SK-N-MC (cell line): ENCODE results near the gene PPARG.
"Not testable (repeated sequence)": the region's sequence is repeated elsewhere in the genome, so short reads cannot be mapped to it uniquely, and the experiment has no call there.

Experiments used
- DNase-seq: peaks from one replicate; pipeline ENCODE4 v3.0.0-alpha.2; 2011; ENCODE audit warnings: low read depth, low spot score
- H3K27ac ChIP-seq: fragments of 200-600 bp; sonication (generic); 2 replicates; pipeline ENCODE4 v1.5.1; 2016; ENCODE audit warnings: mixed run types
- H3K36me3 ChIP-seq: fragments of 200-600 bp; sonication (generic); 2 replicates; pipeline ENCODE4 v1.6.1; 2017; ENCODE audit warnings: antibody characterized with exemption, low read length, mixed read lengths; ENCODE audit not compliant: insufficient read depth
- H3K4me3 ChIP-seq: fragments of 200-600 bp; sonication (generic); 2 replicates; pipeline ENCODE4 v1.5.1; 2016
- H3K9ac ChIP-seq: fragments of 200-600 bp; sonication (generic); 2 replicates; pipeline ENCODE4 v1.8.0; 2017; ENCODE audit warnings: mixed run types, mixed read lengths; ENCODE audit not compliant: insufficient read length
- H3K9me3 ChIP-seq: fragments of 200-600 bp; sonication (generic); 2 replicates; pipeline ENCODE4 v1.6.1; 2017; ENCODE audit warnings: low read depth, mild to moderate bottlenecking, antibody characterized with exemption, low read length, moderate library complexity, mixed read lengths
- EZH2 ChIP-seq: fragments of 200-600 bp; sonication (generic); IDR thresholded peaks from one replicate; pipeline ENCODE4 v1.6.1; 2017; ENCODE audit warnings: antibody characterized with exemption
- FOXP2 ChIP-seq: optimal IDR thresholded peaks from 2 replicates; pipeline ENCODE3; 2011; ENCODE audit warnings: mild to moderate bottlenecking, moderate library complexity; ENCODE audit not compliant: insufficient read depth; ENCODE audit errors: extremely low read length, control extremely low read depth
- POLR2AphosphoS5 ChIP-seq: IDR thresholded peaks from 2 replicates; pipeline ENCODE4 v1.6.1; 2012; ENCODE audit warnings: mild to moderate bottlenecking, low read depth, low read length, borderline replicate concordance

The PPARG gene

DNA sequence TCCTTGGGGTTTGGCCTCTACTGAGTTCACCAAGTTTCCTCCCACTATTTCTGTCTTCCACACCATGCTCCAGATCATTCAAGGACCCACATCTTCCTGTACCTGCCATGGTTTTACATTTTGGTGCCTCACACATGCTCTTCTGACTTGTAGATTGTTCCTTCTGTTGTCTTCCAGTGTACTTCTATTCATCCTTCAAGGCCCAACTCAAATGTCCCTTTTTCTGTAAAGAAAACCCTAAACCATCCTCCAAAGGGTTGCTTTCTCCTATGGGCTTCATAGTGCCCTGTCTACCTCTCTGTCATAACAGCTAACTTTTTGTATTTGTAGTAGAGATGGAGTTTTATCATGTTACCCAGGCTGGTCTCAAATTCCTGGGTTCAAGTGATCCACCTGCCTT is 175.3 kb downstream of the PPARG start:
- H3K9me3 ChIP-seq: no peaks in the 10 kb centered on the region
- no peak for DNase-seq
- no peak overlapping the region for H3K4me3 ChIP-seq
- H3K36me3 ChIP-seq: no peaks in the 10 kb centered on the region
- no peak overlapping the region for H3K27ac ChIP-seq
- H3K9ac ChIP-seq: no peak overlapping the region
- no peak for TF ChIP-seq FOXP2
- no peak for TF ChIP-seq POLR2AphosphoS5
- TF ChIP-seq EZH2: no peak

DNA sequence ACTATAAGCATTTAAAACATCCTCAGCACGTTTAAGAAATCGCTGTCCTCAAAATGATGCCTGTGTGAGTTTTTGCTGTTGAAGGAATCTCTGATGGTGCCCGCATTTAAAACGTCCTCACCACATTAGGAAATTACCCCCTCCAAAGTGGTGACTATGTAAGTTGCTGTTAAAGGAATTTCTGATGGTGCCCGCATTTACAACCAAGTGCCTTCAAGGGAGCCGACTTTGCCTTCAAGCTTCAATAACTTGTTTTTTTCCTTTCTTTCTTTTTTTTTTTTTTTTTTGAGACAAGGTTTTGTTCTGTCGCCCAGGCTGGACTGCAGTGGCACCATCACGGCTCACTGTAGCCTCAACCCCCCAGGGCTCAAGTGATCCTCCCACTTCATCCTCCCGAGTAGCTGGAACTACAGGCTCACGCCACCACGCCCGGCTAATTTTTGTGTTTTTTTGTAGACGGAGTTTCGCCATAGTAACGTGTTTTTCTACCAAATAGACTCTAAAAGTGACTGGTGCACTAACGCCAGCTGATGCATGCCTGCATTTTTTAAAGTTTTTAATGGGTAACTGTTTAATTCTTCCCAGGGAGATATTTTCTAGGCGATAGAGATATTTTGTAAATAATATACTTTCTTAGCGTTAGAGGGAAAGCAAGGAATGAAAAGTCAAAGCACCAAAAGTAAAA is 176.4 kb downstream of the PPARG start:
- no peak for DNase-seq
- Histone ChIP-seq H3K9me3 (no peaks in the 10 kb centered on the region), H3K36me3 (no peaks in the 10 kb centered on the region), H3K27ac (no peak overlapping the region), H3K9ac (no peak overlapping the region), H3K4me3 (no peak overlapping the region)
- no peak for TF ChIP-seq FOXP2
- TF ChIP-seq POLR2AphosphoS5: no peak
- TF ChIP-seq EZH2: no peak

DNA sequence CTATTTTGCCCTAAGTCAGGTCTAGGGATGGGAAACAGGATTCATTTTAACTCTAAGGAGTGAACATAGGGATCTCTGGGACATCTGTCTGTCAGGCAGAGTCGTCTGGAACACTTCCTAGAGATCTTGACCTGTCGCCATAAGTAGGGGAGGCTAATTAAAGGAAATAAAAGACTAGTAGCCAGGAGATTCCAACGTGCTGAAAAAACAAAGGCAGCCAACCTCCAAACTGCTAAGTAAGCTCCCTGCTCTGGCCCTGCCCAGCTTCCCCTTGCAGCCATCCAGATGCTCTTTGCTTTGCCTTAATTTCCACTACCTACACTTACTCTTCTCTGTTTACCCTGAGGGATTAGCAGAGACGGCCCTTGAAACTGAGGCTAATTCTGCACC is 177.0 kb downstream of the PPARG start:
- TF ChIP-seq EZH2 (no peak), POLR2AphosphoS5 (no peak), FOXP2 (no peak)
- no peaks in the 10 kb centered on the region for H3K36me3 ChIP-seq
- no peak overlapping the region for H3K4me3 ChIP-seq
- no peak overlapping the region for H3K9ac ChIP-seq
- no peak overlapping the region for H3K27ac ChIP-seq
- H3K9me3 ChIP-seq: no peaks in the 10 kb centered on the region
- DNase-seq: no peak

DNA sequence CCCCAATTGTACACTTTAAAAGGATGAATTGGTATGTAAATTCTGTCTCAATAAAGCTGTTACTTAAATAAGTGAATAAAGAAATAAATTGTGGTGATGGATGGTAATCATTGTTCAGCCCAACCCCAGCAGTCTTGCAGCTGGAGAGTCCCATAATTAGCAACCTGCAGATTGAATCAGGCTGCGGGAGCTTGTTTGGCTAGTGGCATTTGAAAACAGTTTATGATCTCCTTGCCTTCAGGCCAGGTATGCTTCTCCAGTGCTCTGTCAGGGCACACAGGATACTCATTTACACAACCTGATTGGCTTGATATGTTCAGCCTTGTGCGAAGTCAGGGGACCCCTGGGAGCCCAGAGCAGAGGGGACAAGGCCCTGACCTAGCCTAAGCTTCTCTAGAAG is 178.9 kb downstream of the PPARG start:
- Histone ChIP-seq H3K27ac (no peak overlapping the region), H3K4me3 (no peak overlapping the region), H3K36me3 (no peaks in the 10 kb centered on the region), H3K9me3 (no peaks in the 10 kb centered on the region), H3K9ac (no peak overlapping the region)
- DNase-seq: no peak
- TF ChIP-seq EZH2 (no peak), POLR2AphosphoS5 (no peak)

DNA sequence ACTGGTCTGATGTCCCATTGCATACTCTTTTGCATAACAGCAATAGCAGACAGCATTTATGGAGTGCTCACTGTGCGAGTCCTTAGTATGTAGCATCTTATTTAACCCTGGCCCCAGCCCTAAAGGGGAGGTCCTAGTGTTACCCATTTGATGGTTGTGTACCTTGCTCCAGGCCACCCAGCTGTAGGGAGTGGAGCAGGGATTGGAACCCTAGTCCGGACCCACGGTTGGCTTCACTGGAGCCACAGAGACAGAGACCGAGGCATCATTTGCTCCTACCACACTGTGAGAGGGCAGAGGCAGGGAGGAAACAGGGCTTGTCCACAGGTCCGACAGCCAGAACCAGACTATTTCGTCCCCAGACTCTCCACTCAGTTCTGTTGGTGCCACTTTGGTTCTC is 179.4 kb downstream of the PPARG start:
- Histone ChIP-seq H3K36me3 (no peaks in the 10 kb centered on the region), H3K9me3 (no peaks in the 10 kb centered on the region), H3K9ac (no peak overlapping the region), H3K4me3 (no peak overlapping the region), H3K27ac (no peak overlapping the region)
- no peak for TF ChIP-seq POLR2AphosphoS5
- no peak for TF ChIP-seq FOXP2
- TF ChIP-seq EZH2: no peak
- no peak for DNase-seq

DNA sequence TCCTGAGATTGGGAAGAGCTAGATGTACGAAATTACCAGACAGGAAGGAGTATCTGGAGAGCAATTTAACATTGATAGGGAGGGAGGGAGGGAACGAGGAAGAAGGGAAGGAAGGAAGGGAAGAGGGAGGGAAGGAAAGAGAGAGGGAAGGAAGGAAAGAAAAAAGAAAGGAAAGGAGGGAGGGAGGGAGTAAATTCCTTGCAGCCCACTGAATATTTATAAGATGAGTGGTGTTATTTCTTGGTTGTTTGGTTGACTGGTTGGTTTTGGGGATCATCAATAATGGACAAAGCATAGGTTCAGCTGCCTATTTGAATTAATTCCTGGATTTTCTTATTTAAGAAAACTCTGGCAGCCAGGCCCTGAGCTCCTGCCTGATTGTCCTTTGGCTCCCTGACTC is 179.9 kb downstream of the PPARG start:
- Histone ChIP-seq H3K9ac (no peak overlapping the region), H3K27ac (no peak overlapping the region), H3K9me3 (no peaks in the 10 kb centered on the region), H3K36me3 (no peaks in the 10 kb centered on the region), H3K4me3 (no peak overlapping the region)
- TF ChIP-seq FOXP2 (no peak), EZH2 (no peak), POLR2AphosphoS5 (no peak)
- no peak for DNase-seq

DNA sequence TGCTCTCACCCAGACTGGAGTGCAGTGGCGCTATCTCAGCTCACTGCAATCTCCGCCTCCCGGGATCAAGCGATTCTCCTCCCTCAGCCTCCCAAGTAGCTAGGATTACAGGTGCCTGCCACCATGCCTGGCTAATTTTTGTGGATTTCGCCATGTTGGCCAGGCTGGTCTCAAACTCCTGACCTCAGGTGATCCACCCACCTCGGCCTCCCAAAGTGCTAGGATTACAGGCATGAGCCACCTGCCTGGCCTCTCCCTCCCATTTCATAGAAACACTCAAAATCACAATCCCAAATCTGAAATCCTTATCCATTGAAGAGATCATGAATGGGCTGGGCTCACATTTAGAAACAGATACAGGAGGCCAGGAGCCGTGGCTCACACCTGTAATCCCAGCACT is 180.4 kb downstream of the PPARG start:
- H3K27ac ChIP-seq, H3K9ac ChIP-seq, DNase-seq, H3K9me3 ChIP-seq, H3K36me3 ChIP-seq, H3K4me3 ChIP-seq: not testable (repeated sequence)

DNA sequence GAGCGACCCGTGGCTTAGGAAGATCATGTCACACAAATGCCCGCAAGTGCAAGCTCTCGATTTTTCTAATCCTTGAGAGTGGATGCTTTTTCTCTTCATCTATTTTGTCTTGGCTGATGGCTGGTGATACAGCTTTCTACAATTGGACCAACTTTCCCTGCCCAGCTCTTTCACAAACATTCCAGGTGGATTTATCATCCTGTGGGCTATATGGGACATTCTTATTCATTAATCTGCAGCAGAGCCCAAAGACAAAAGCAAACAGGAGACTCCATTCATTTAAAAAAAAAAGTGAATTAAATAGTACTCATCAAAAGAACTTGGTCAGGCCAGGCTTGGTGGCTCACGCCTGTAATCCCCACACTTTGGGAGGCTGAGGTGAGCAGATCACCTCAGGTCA is 181.2 kb downstream of the PPARG start:
- no peak overlapping the region for H3K9ac ChIP-seq
- no peak overlapping the region for H3K4me3 ChIP-seq
- DNase-seq: no peak
- no peak for TF ChIP-seq EZH2
- no peaks in the 10 kb centered on the region for H3K36me3 ChIP-seq
- no peaks in the 10 kb centered on the region for H3K9me3 ChIP-seq
- H3K27ac ChIP-seq: no peak overlapping the region

DNA sequence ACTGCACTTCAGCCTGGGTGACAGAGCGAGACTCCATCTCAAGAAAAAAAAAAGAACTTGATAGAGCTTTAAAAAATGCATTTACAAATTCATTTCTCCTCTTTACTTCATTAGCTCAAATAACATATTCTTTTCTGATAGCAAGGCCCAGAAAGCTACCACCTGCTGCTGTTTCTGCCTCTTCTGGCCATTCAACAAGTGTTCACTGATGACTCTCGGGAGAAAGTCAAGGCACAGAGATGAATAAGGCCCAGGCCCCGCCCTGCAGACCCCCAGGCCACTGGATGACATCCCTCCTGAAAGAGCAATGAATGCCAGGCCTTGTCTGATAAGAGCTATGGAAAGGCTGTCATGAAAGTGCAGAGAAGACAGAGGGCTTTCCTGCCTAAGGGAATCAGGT is 181.8 kb downstream of the PPARG start:
- Histone ChIP-seq H3K36me3 (no peaks in the 10 kb centered on the region), H3K4me3 (no peak overlapping the region), H3K27ac (no peak overlapping the region), H3K9me3 (no peaks in the 10 kb centered on the region), H3K9ac (no peak overlapping the region)
- DNase-seq: no peak
- no peak for TF ChIP-seq EZH2
- TF ChIP-seq FOXP2: no peak
- no peak for TF ChIP-seq POLR2AphosphoS5

DNA sequence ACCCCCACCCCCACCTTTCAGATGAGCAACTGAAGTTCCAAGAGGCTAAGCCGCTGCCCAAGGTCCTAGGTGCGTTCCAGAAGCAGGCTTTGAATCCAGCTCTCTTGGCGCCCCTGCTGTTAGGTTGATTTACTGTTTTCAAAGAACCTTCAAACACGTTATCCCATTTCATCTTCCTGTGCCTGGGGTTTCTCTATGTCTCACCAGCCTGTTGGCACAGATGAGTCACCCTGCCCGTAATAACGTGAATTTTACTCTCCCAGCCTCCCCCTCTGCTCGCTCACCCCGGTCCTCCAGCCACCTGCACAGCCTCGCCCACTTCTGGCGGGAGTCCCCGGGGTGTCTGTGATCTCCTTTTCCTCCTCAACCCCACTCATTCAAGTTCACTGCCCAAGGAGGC is 182.4 kb downstream of the PPARG start:
- Histone ChIP-seq H3K9ac (no peak overlapping the region), H3K9me3 (no peaks in the 10 kb centered on the region), H3K27ac (no peak overlapping the region), H3K36me3 (no peaks in the 10 kb centered on the region), H3K4me3 (no peak overlapping the region)
- TF ChIP-seq FOXP2 (no peak), POLR2AphosphoS5 (no peak), EZH2 (no peak)
- no peak for DNase-seq
